Fibroblast of skin of right quadriceps (primary cell): Measurements from ENCODE around the gene DUSP19.

ENCODE experiments used
- DNase-seq: peaks from one replicate; pipeline ENCODE4 v3.0.0-alpha.2; 2013

The DUSP19 gene

DNA sequence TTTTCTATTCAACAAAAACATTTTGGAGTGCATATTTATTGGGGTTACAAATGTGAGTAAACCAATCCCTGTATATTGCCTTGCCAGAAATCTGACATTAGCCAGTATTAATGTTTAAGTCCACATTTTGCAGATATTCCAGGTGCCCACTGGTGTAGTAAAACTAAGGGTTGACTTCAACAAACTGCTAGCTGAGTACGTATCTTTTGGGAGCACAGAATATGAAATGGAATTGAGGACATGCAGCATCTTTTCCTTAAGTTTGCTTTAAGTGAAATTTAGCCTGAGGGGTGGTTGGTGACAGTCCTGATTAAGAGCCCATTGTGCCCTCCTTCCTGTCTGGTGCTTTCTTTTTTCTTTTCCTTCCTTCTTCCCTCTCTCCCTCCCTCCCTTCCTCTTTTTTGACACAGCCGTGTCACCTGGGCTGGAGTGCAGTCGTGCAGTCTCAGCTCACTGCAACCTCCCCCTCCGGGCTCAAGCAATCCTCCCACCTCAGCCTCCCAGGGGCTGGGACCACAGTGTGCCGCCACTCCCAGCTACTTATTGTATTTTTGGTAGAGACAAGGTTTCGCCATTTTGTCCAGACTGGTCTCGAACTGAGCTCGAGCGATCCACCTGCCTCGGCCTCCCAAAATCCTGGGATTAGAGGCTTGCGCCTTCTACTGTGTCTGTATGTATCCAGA is 47.3 kb downstream of the DUSP19 start:
- DNase-seq, result no peak

DNA sequence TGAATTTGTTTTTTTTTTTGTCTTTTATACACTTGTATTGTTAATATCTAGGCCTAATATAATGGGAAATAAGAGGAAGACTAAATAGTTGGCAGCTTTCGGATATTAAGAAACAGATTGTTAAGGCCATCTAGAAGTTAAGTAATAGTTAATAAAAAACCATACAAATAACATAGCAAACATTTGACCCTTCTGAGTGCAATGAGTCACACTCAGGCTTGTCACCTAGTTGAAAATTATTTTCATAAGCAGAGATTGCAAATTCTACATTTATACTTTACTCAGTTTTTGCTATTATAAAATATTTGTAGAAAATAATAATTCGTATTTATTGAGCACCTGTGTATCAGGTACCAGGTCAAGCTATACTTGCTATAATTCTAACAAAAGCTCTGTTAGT is 48.1 kb downstream of the DUSP19 start:
- DNase-seq, result no peak

DNA sequence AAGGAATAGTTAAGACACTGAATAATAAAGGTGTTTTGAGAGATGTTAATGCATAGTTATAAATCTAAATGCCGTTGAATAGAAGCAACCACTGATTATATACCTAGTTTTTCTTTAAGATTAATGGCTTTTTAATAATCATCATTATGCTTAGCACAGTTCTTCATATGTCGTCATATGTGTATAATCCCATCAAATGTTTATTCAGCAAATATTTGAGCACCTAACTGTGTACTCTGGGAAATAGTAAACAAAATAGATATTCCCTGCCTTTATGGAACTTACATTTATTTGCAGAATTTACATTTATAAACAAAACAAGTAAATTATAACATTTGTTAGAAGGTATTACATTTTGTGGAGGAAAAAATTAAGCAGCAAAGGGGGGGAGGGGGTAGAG is 55.5 kb downstream of the DUSP19 start:
- no peak for DNase-seq

DNA sequence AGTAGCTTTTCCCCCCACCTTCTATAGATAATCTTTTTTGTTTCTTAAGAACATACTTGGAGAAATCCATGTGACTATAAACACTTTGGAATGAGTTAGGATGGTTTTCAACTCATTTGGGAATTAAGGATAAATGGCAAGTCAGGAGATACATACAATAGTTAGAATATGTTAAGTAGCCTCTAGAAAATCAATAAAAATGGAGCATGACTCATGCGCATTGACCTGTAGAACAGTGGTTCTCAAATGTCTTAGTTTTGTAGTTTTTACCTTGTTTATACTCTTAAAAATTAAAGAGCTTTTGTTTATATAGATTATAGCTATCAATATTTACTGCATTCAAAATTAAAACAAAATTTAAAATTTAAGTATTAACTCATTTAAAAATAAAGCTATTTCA is 70.4 kb downstream of the DUSP19 start:
- DNase-seq, result no peak

DNA sequence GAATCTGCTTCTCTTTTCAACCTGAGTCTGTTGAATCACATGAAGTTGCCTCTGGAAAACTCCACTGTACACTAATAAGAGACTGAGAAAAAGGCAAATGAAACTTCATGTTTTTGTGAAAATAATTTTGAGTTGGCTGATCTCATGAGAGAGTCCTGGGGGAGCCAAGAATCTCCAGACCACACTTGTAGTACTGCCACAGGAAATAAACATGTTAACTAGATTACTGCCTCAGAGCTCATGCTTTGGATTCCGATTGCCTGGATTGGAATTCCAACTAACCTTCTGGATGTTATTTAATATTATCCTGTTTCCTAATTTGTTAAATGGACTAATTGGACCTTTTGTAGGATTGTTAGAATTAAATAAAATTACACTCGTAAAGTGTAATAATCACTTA is 70.9 kb downstream of the DUSP19 start:
- peak; percentile 68 for DNase-seq
